GM12873 (cell line): ENCODE results near the gene CARMIL1.

Experiments
- TF ChIP-seq, protein P1 (sequence below): IDR thresholded peaks from 2 replicates; pipeline ENCODE4 v1.5.1; 2012; ENCODE audit warnings: low read depth, mild to moderate bottlenecking, moderate library complexity, low read length, control low read depth; ENCODE audit not compliant: insufficient read depth; ENCODE audit errors: missing control alignments

Gene CARMIL1

DNA sequence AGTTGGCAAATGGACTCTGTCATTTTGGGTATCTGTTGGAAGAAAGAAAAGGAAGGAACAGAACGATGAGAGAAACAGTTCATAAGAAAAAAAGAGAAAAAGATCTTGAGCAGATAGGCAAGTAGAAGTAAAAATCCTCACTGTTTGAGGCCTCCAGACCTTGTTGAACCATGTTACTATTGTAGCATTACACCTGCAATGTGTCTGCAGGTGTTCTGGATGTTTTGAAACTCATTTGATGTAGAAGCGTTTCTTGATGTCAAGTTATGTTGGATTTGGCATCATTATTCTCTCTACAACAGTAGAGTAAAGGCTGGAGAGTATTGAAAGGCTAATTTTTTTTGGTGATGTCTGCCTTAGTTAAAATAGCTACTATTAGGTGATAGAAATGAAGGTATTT, 108.7 kb downstream of the CARMIL1 start:
- TF ChIP-seq, protein P1, sequence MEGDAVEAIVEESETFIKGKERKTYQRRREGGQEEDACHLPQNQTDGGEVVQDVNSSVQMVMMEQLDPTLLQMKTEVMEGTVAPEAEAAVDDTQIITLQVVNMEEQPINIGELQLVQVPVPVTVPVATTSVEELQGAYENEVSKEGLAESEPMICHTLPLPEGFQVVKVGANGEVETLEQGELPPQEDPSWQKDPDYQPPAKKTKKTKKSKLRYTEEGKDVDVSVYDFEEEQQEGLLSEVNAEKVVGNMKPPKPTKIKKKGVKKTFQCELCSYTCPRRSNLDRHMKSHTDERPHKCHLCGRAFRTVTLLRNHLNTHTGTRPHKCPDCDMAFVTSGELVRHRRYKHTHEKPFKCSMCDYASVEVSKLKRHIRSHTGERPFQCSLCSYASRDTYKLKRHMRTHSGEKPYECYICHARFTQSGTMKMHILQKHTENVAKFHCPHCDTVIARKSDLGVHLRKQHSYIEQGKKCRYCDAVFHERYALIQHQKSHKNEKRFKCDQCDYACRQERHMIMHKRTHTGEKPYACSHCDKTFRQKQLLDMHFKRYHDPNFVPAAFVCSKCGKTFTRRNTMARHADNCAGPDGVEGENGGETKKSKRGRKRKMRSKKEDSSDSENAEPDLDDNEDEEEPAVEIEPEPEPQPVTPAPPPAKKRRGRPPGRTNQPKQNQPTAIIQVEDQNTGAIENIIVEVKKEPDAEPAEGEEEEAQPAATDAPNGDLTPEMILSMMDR, result no peak

- TF ChIP-seq, protein P1, result no peak
These were observed 109.6 kb downstream of the CARMIL1 start for GRCh38 chr6:25388776-25389175.

- TF ChIP-seq, protein P1, result no peak
These were observed 110.3 kb downstream of the CARMIL1 start for GRCh38 chr6:25389471-25389870.

DNA sequence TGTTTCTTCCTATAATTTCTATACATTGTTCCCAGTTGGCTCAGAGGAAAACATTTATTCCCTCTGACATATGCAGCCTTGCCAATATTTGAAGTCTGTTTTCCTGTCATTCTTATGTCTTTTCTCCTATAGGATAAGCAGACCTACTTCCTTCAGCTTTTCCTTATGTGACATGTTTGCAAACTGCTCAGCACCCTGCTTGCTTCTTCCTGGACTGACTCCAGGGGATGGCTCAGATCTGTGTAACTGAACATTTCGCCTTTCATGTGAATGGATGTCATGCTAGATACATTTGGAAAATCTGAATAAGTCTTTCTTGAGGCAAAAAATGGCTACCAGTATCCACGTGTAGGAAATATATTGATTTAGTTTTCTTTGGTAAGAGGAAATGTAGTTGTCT, 113.2 kb downstream of the CARMIL1 start:
- TF ChIP-seq, protein P1, result no peak

DNA sequence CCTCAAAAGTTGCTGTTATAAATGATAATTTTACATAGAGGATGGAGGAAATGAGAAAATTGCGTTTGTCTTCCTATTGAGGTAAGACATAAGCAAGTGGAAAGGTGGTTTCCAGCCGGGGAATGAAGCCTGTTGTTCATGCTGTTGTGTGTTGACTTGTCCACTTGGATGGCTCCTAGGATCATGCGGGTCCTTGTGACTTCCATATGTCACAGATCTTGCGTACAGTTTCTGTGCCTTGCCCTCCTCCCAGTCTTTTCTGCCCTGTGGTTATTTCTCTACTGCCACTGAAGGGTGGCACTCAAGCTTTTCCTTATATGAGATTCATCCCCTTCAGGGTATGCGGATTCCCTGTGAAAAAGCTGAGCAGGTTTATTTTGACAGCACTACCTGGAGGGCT, 116.6 kb downstream of the CARMIL1 start:
- TF ChIP-seq, protein P1, result no peak

DNA sequence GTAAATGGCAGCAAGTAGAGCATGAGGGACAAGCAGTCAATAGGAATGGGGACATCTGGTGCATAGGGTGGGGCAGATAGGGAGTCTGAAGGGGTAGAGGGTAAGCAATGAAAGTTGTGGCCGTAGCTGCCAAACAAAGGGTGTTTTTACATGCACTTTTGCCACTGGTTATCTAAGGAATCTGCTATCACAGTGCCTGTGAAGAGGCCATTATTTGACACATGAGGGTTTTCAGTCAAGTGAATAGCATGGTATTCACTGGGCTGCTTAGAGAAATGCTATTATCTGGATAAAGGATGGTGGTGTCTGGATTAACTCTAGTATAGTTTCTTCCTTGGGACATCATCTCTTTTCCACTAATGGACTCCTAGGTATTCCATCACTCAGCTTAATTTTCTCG, 118.2 kb downstream of the CARMIL1 start:
- TF ChIP-seq, protein P1, result no peak

DNA sequence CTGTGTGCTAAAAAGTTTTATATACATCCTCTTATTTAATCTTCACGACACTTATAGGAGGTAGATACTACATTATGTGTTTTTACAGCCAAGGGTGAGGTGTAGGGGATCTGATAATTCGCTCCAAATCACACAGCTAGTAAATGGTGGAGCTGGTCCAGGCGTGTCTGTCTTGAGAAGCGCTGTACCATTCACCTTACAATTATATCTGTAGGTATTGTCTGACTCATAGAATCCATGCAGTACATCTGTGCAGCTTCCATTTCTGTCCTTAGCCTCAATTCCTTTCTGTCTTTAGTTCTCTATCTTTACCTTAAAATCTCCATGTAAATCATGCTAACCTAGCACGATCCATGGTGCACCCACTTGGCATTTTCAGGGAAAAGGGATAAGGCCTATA, 120.7 kb downstream of the CARMIL1 start:
- TF ChIP-seq, protein P1, result no peak
